T-helper 1 cell treated with Interleukin-12 subunit alpha and Interleukin-12 subunit beta and Interleukin-4 antibody, amounts not matched to agents 30 ng/mL and 1 ng/mL, for 36 hours (primary cell): Measurements from ENCODE around the gene JAG1. TPM values are rescaled to one million over a fixed set of nuclear protein-coding genes. Genes with fewer than 3 reads are reported as not detected.

Experiments used
- intact Hi-C: fragments of 100-400 bp; cut with micrococcal nuclease; formaldehyde crosslinking; loops from one replicate; pipeline ENCODE4 v1.15.1; 2024
- total RNA-seq: library from RNA; stranded (reverse); gene quantifications from 2 replicates; pipeline ENCODE4 v1.2.3, GENCODE V29; 2022

The JAG1 gene
- 0.12 and 0.88 TPM in 2 replicates for total RNA-seq

- intact Hi-C loops = loop anchor here (1.0 to 5.0 kb wide), 5 partner anchors 163 to 1218 kb away; partner anchors contain the start of genes ANKEF1 and SLX4IP
Measured at GRCh38 chr20:10673842-10674683, at the start of gene JAG1. JAG1 (minus strand) TSS chr20:10673999; CDS start chr20:10673530, 469 bp downstream.

- intact Hi-C loops = no loop called here
Measured at GRCh38 chr20:10721976-10722375, 48.2 kb upstream of the JAG1 start.

GRCh38 chr20:10721137-10721896 lies 47.5 kb upstream of the JAG1 start:
- intact Hi-C loops = no loop called here

GRCh38 chr20:10720565-10720964 lies 46.8 kb upstream of the JAG1 start:
- intact Hi-C loops = no loop called here

GRCh38 chr20:10719740-10720385 lies 46.1 kb upstream of the JAG1 start:
- intact Hi-C loops = no loop called here

- intact Hi-C loops = no loop called here
Measured at GRCh38 chr20:10718661-10719060, 44.9 kb upstream of the JAG1 start.

- intact Hi-C loops = no loop called here
Measured at GRCh38 chr20:10716855-10717254, 43.1 kb upstream of the JAG1 start.

- intact Hi-C loops = no loop called here
Measured at GRCh38 chr20:10715035-10715434, 41.2 kb upstream of the JAG1 start.

- intact Hi-C loops = no loop called here
Measured at GRCh38 chr20:10714236-10714975, 40.6 kb upstream of the JAG1 start.

- intact Hi-C loops = no loop called here
Measured at GRCh38 chr20:10713161-10713560, 39.4 kb upstream of the JAG1 start.

- intact Hi-C loops = no loop called here
Measured at GRCh38 chr20:10711903-10712451, 38.2 kb upstream of the JAG1 start.

GRCh38 chr20:10710991-10711775 lies 37.4 kb upstream of the JAG1 start:
- intact Hi-C loops = no loop called here

- intact Hi-C loops = no loop called here
Measured at GRCh38 chr20:10709916-10710315, 36.1 kb upstream of the JAG1 start.

- intact Hi-C loops = no loop called here
Measured at GRCh38 chr20:10708351-10709185, 34.8 kb upstream of the JAG1 start.

- intact Hi-C loops = no loop called here
Measured at GRCh38 chr20:10707791-10708190, 34.0 kb upstream of the JAG1 start.

GRCh38 chr20:10707068-10707467 lies 33.3 kb upstream of the JAG1 start:
- intact Hi-C loops = no loop called here

GRCh38 chr20:10706460-10706811 lies 32.6 kb upstream of the JAG1 start:
- intact Hi-C loops = no loop called here

GRCh38 chr20:10705801-10706459 lies 32.1 kb upstream of the JAG1 start:
- intact Hi-C loops = no loop called here

- intact Hi-C loops = no loop called here
Measured at GRCh38 chr20:10701607-10702006, 27.8 kb upstream of the JAG1 start.
